Mucosa of stomach (tissue), 1 donor: ENCODE data around the gene ACACB.
"Not testable (repeated sequence)": the region's sequence is repeated elsewhere in the genome, so short reads cannot be mapped to it uniquely, and the experiment has no call there.

Experiments used
- H3K27me3 ChIP-seq: one replicate; pipeline ENCODE4 v1.7.0; 2013; ENCODE audit warnings: mild to moderate bottlenecking, low read length; ENCODE audit not compliant: control insufficient read depth, insufficient read depth
- H3K36me3 ChIP-seq: one replicate; pipeline ENCODE4 v1.7.0; 2013; ENCODE audit warnings: low read length; ENCODE audit not compliant: control insufficient read depth, insufficient read depth
- H3K4me1 ChIP-seq: one replicate; pipeline ENCODE4 v1.7.0; 2013; ENCODE audit warnings: mild to moderate bottlenecking, low read length; ENCODE audit not compliant: control insufficient read depth, insufficient read depth
- H3K4me3 ChIP-seq: one replicate; pipeline ENCODE4 v1.7.0; 2013; ENCODE audit warnings: low read length
- H3K9ac ChIP-seq: one replicate; pipeline ENCODE4 v1.7.0; 2013; ENCODE audit warnings: mild to moderate bottlenecking, low read length, moderate library complexity
- H3K9me3 ChIP-seq: one replicate; pipeline ENCODE4 v1.7.0; 2013; ENCODE audit warnings: mild to moderate bottlenecking, low read length, moderate library complexity; ENCODE audit not compliant: control insufficient read depth
- donor health status: Pancreatic carcinoma.

Gene ACACB

GRCh38 chr12:109167781-109168180 lies 51.4 kb downstream of the ACACB start:
- no peak overlapping the region for H3K4me3 ChIP-seq
- no peaks in the 10 kb centered on the region for H3K36me3 ChIP-seq
- no peak overlapping the region for H3K9ac ChIP-seq
- H3K4me1 ChIP-seq: no peaks in the 10 kb centered on the region
- H3K27me3 ChIP-seq: no peaks in the 10 kb centered on the region
- no peaks in the 10 kb centered on the region for H3K9me3 ChIP-seq

GRCh38 chr12:109169262-109169661 lies 52.9 kb downstream of the ACACB start:
- H3K4me1 ChIP-seq: no peaks in the 10 kb centered on the region
- no peak overlapping the region for H3K9ac ChIP-seq
- H3K9me3 ChIP-seq: no peaks in the 10 kb centered on the region
- no peak overlapping the region for H3K4me3 ChIP-seq
- H3K27me3 ChIP-seq: no peaks in the 10 kb centered on the region
- no peaks in the 10 kb centered on the region for H3K36me3 ChIP-seq

- Histone ChIP-seq H3K36me3 (no peaks in the 10 kb centered on the region), H3K4me3 (no peak overlapping the region), H3K27me3 (no peaks in the 10 kb centered on the region), H3K9me3 (no peaks in the 10 kb centered on the region), H3K4me1 (no peaks in the 10 kb centered on the region), H3K9ac (no peak overlapping the region)
Observed at GRCh38 chr12:109169686-109170085, 53.3 kb downstream of the ACACB start.

GRCh38 chr12:109170324-109170723 lies 53.9 kb downstream of the ACACB start:
- H3K4me3 ChIP-seq: no peak overlapping the region
- no peaks in the 10 kb centered on the region for H3K27me3 ChIP-seq
- H3K9me3 ChIP-seq: no peaks in the 10 kb centered on the region
- H3K9ac ChIP-seq: no peak overlapping the region
- H3K36me3 ChIP-seq: no peaks in the 10 kb centered on the region
- no peaks in the 10 kb centered on the region for H3K4me1 ChIP-seq

GRCh38 chr12:109172787-109173186 lies 56.4 kb downstream of the ACACB start:
- H3K9ac ChIP-seq, H3K9me3 ChIP-seq, H3K4me3 ChIP-seq, H3K27me3 ChIP-seq, H3K4me1 ChIP-seq, H3K36me3 ChIP-seq: not testable (repeated sequence)

GRCh38 chr12:109173443-109174240 lies 57.3 kb downstream of the ACACB start:
- H3K9ac ChIP-seq: no peak overlapping the region
- no peaks in the 10 kb centered on the region for H3K27me3 ChIP-seq
- no peaks in the 10 kb centered on the region for H3K9me3 ChIP-seq
- H3K36me3 ChIP-seq: no peaks in the 10 kb centered on the region
- H3K4me3 ChIP-seq: no peak overlapping the region
- no peaks in the 10 kb centered on the region for H3K4me1 ChIP-seq

- Histone ChIP-seq H3K27me3 (no peaks in the 10 kb centered on the region), H3K4me3 (no peak overlapping the region), H3K36me3 (no peaks in the 10 kb centered on the region), H3K9ac (no peak overlapping the region), H3K9me3 (no peaks in the 10 kb centered on the region), H3K4me1 (no peaks in the 10 kb centered on the region)
Observed at GRCh38 chr12:109174468-109174867, 58.1 kb downstream of the ACACB start.

GRCh38 chr12:109178532-109178931 lies 62.1 kb downstream of the ACACB start:
- Histone ChIP-seq H3K4me3 (no peak overlapping the region), H3K36me3 (no peaks in the 10 kb centered on the region), H3K9me3 (no peaks in the 10 kb centered on the region), H3K27me3 (no peaks in the 10 kb centered on the region), H3K9ac (no peak overlapping the region), H3K4me1 (no peaks in the 10 kb centered on the region)

GRCh38 chr12:109179927-109180326 lies 63.5 kb downstream of the ACACB start:
- no peaks in the 10 kb centered on the region for H3K36me3 ChIP-seq
- H3K9ac ChIP-seq: no peak overlapping the region
- H3K9me3 ChIP-seq: no peaks in the 10 kb centered on the region
- no peaks in the 10 kb centered on the region for H3K27me3 ChIP-seq
- H3K4me1 ChIP-seq: no peaks in the 10 kb centered on the region
- H3K4me3 ChIP-seq: no peak overlapping the region

- Histone ChIP-seq H3K27me3 (no peaks in the 10 kb centered on the region), H3K4me1 (no peaks in the 10 kb centered on the region), H3K4me3 (no peak overlapping the region), H3K9me3 (no peaks in the 10 kb centered on the region), H3K36me3 (peaks cover 3% of the 10 kb centered on the region), H3K9ac (no peak overlapping the region)
Observed at GRCh38 chr12:109182041-109182839, 65.9 kb downstream of the ACACB start.

- peaks cover 15% of the 10 kb centered on the region for H3K36me3 ChIP-seq
Observed at GRCh38 chr12:109185441-109185840, 69.1 kb downstream of the ACACB start.

GRCh38 chr12:109186993-109187653 lies 70.7 kb downstream of the ACACB start:
- peaks cover 15% of the 10 kb centered on the region for H3K36me3 ChIP-seq
- H3K9me3 ChIP-seq: no peaks in the 10 kb centered on the region

More at GRCh38 chr12:109185441-109185840, 69.1 kb downstream of the ACACB start:
- Histone ChIP-seq H3K4me3 (no peak overlapping the region), H3K9me3 (no peaks in the 10 kb centered on the region), H3K27me3 (no peaks in the 10 kb centered on the region), H3K9ac (no peak overlapping the region), H3K4me1 (no peaks in the 10 kb centered on the region)

More at GRCh38 chr12:109186993-109187653, 70.7 kb downstream of the ACACB start:
- no peak overlapping the region for H3K9ac ChIP-seq
- H3K27me3 ChIP-seq: no peaks in the 10 kb centered on the region
- H3K4me1 ChIP-seq: no peaks in the 10 kb centered on the region
- H3K4me3 ChIP-seq: no peak overlapping the region
